Endothelial cell of umbilical vein (primary cell): Measurements from ENCODE around the gene CENPS. TPM values are rescaled to one million over a fixed set of nuclear protein-coding genes. Genes with fewer than 3 reads are reported as not detected.

Experiments
- BruUV-seq: library from RNA; stranded (reverse); fragments of 400-500 nt; replicated peaks from 2 replicates; lab custom pipeline; 2021; lab: Mats Ljungman, UMichigan
- CTCF ChIA-PET: fragments of 300-600, 350-600 bp; sonication (Branson Sonifier 250); formaldehyde crosslinking; loops from one replicate; lab custom pipeline; 2021; ENCODE audit warnings: antibody characterized with exemption, inconsistent platforms; lab: Charles Lee
- POLR2A ChIA-PET: fragments of 300-600, 350-600 bp; sonication (Branson Sonifier 250); formaldehyde crosslinking; loops from one replicate; lab custom pipeline; 2021; ENCODE audit warnings: antibody characterized with exemption, inconsistent platforms; lab: Charles Lee
- DNase-seq: peaks from one replicate; pipeline ENCODE4 v3.0.0-alpha.2; 2011; ENCODE audit warnings: low read depth, low spot score
- FAIRE-seq: peaks from 2 replicates; lab custom pipeline; 2011; peaks lifted over from hg19 to GRCh38; lab: Jason Lieb, UNC
- H2AFZ ChIP-seq: 2 replicates; pipeline ENCODE4 v1.6.0; 2012; ENCODE audit warnings: low read depth, low read length, control low read depth, inconsistent platforms
- H3K27ac ChIP-seq: 2 replicates; pipeline ENCODE4 v1.5.1; 2011; ENCODE audit warnings: low read depth, mild to moderate bottlenecking, control low read depth, low read length, moderate library complexity; ENCODE audit not compliant: insufficient read depth
- H3K27me3 ChIP-seq, 2 experiments: 2 replicates each; pipeline versions ENCODE4 v1.6.0 to v1.6.1; 2011; ENCODE audit warnings: low read length in 2 of 2, mixed read lengths in 1 of 2; ENCODE audit not compliant: control insufficient read depth in 2 of 2, insufficient read depth in 2 of 2
- H3K36me3 ChIP-seq, 2 experiments: 2 replicates in 1 of 2; 3 replicates in 1 of 2; pipeline ENCODE4 v1.5.1; 2011; ENCODE audit warnings: low read length in 2 of 2, mild to moderate bottlenecking in 1 of 2, moderate library complexity in 1 of 2; ENCODE audit not compliant: control insufficient read depth in 2 of 2, insufficient read depth in 2 of 2; ENCODE audit errors: extremely low read depth in 1 of 2
- H3K4me1 ChIP-seq: 3 replicates; pipeline ENCODE4 v1.5.1; 2011; ENCODE audit warnings: mild to moderate bottlenecking, low read length; ENCODE audit not compliant: control insufficient read depth, insufficient read depth; ENCODE audit errors: extremely low read depth
- H3K4me2 ChIP-seq: 2 replicates; pipeline ENCODE4 v1.6.1; 2011; ENCODE audit warnings: low read length, control low read depth, mixed read lengths; ENCODE audit not compliant: insufficient read depth
- H3K4me3 ChIP-seq, 3 experiments: fragments of 200-600 bp in 1 of 3; sonication (generic), shearing (Covaris generic) in 1 of 3; replicated peaks in 1 of 3; 2 replicates each; pipeline ENCODE4 v1.5.1; 2011 to 2016; ENCODE audit warnings: control low read depth in 3 of 3, low read length in 3 of 3, mild to moderate bottlenecking in 2 of 3, inconsistent platforms in 1 of 3, low read depth in 1 of 3, moderate library complexity in 1 of 3; ENCODE audit not compliant: insufficient read depth in 1 of 3
- H3K79me2 ChIP-seq: 2 replicates; pipeline ENCODE4 v1.6.0; 2012; ENCODE audit warnings: low read length, inconsistent platforms; ENCODE audit not compliant: control insufficient read depth, insufficient read depth
- H3K9ac ChIP-seq: replicated peaks from 2 replicates; pipeline ENCODE3; 2011; ENCODE audit warnings: low read length, control low read depth; ENCODE audit not compliant: insufficient read depth; ENCODE audit errors: extremely low read depth
- H3K9me1 ChIP-seq: replicated peaks from 3 replicates; pipeline ENCODE4 v1.6.0; 2011; ENCODE audit warnings: mild to moderate bottlenecking, low read length; ENCODE audit not compliant: control insufficient read depth, insufficient read depth; ENCODE audit errors: extremely low read depth
- H3K9me3 ChIP-seq: replicated peaks from 2 replicates; pipeline ENCODE4 v1.5.1; 2012; ENCODE audit warnings: low read length, inconsistent platforms; ENCODE audit not compliant: control insufficient read depth, insufficient read depth
- H4K20me1 ChIP-seq: replicated peaks from 2 replicates; pipeline ENCODE3; 2011; ENCODE audit warnings: mild to moderate bottlenecking, low read length; ENCODE audit not compliant: control insufficient read depth, insufficient read depth; ENCODE audit errors: extremely low read depth
- CTCF ChIP-seq, 2 donors: IDR thresholded peaks; 1 replicate in 1 of 2; 2 replicates in 1 of 2; pipeline ENCODE4 v1.5.1; 2011; ENCODE audit warnings: low read length in 2 of 2, mild to moderate bottlenecking in 2 of 2, moderate library complexity in 2 of 2, control low read depth in 1 of 2, inconsistent platforms in 1 of 2, low read depth in 1 of 2; ENCODE audit not compliant: insufficient read depth in 1 of 2; ENCODE audit errors: extremely low read depth in 1 of 2
- EZH2 ChIP-seq: IDR thresholded peaks from 2 replicates; pipeline ENCODE4 v1.6.1; 2012; ENCODE audit warnings: borderline replicate concordance, low read depth, mild to moderate bottlenecking, moderate library complexity, low read length, inconsistent platforms; ENCODE audit not compliant: severe bottlenecking
- FOS ChIP-seq: IDR thresholded peaks from 2 replicates; pipeline ENCODE4 v1.6.1; 2011; ENCODE audit warnings: mild to moderate bottlenecking, low read length, moderate library complexity, borderline replicate concordance; ENCODE audit not compliant: insufficient read depth
- GATA2 ChIP-seq: IDR thresholded peaks from 2 replicates; pipeline ENCODE4 v1.7.0; 2011; ENCODE audit warnings: low read depth, mild to moderate bottlenecking, moderate library complexity, mixed read lengths, low read length; ENCODE audit not compliant: insufficient read length, insufficient read depth
- JUN ChIP-seq: IDR thresholded peaks from 2 replicates; pipeline ENCODE4 v1.6.1; 2011; ENCODE audit warnings: borderline replicate concordance, low read depth; ENCODE audit not compliant: insufficient read length, insufficient read depth
- MAX ChIP-seq: IDR thresholded peaks from 2 replicates; pipeline ENCODE4 v1.6.1; 2011; ENCODE audit not compliant: insufficient read depth, insufficient read length
- MYC ChIP-seq: IDR thresholded peaks from one replicate; pipeline ENCODE4 v1.6.1; 2011; ENCODE audit warnings: mild to moderate bottlenecking, low read depth, low read length
- POLR2A ChIP-seq: IDR thresholded peaks from 2 replicates; pipeline ENCODE4 v1.6.1; 2012; ENCODE audit warnings: low read depth, mild to moderate bottlenecking, control low read depth, low read length
- POLR2AphosphoS5 ChIP-seq: IDR thresholded peaks from 2 replicates; pipeline ENCODE4 v1.6.1; 2012; ENCODE audit warnings: low read depth, mild to moderate bottlenecking, control low read depth, low read length, moderate library complexity; ENCODE audit not compliant: insufficient read depth
- dilution Hi-C: fragments of 300-500 bp; cut with MboI; formaldehyde crosslinking; loops from one replicate; pipeline ENCODE4 v1.15.0; 2019; ENCODE audit warnings: low sequenced_read_pairs; ENCODE audit not compliant: extremely low pct_ligation_motif_present
- intact Hi-C: fragments of 100-400 bp; cut with micrococcal nuclease; formaldehyde crosslinking; loops from one replicate; pipeline ENCODE4 v1.10.0; 2022
- polyA plus RNA-seq, 4 experiments: library from polyadenylated mRNA; depleted of rRNA in 3 of 4; stranded (reverse) in 3 of 4; unstranded in 1 of 4; fragments of >200 nt; gene quantifications; 2 replicates each; pipeline versions ENCODE4 v1.2.1 to v1.2.3, GENCODE V29; 2011 to 2012; ENCODE audit warnings: missing spikeins in 1 of 4
- total RNA-seq: library from RNA; stranded (reverse); gene quantifications from 2 replicates; pipeline ENCODE4 v1.2.3, GENCODE V29; 2021

Gene CENPS
- total and polyA plus RNA-seq, 2 donors (not counting 3 experiments of a cell fraction or from before 2014, with no cell fraction given): 10.2 to 16.2 TPM

DNA sequence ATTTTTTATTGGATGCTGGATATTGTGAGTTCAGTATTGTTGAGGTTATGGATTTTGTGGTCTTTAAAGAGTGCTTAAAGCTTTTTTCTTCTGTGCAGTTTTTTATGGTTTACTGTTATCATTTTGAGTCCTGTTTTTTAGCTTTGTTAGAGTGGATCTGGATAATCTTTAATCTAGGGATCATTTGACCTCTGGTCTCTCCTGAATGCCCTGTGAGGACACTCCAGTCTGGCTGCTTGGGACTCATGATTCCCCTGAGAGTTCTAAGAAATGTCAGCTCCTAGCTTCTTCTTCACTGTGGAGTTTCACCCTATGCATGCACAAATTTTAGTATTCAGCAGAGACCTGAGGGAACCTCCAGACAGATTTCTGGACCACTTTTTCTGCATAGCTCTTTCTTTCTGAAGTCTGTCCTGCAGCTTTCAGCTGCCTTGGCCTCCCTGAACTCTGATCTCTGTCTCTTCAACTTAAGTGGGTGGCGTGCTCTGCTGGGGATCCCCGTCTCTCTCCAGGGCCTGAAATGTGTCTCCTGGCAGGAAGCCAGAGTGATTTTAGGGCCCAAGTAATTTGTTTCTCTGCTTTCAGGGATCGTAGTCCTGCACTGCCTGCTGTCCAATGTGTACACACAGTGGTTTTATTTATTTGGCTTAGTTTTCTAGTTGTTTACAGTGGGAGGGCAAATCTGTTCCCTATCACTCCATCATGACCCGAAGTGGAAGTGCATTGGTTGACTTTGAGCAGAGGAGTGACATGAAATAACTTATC is 59.2 kb downstream of the CENPS start:
- intact Hi-C loops: no loop called here
- CTCF ChIA-PET: no interaction called here

DNA sequence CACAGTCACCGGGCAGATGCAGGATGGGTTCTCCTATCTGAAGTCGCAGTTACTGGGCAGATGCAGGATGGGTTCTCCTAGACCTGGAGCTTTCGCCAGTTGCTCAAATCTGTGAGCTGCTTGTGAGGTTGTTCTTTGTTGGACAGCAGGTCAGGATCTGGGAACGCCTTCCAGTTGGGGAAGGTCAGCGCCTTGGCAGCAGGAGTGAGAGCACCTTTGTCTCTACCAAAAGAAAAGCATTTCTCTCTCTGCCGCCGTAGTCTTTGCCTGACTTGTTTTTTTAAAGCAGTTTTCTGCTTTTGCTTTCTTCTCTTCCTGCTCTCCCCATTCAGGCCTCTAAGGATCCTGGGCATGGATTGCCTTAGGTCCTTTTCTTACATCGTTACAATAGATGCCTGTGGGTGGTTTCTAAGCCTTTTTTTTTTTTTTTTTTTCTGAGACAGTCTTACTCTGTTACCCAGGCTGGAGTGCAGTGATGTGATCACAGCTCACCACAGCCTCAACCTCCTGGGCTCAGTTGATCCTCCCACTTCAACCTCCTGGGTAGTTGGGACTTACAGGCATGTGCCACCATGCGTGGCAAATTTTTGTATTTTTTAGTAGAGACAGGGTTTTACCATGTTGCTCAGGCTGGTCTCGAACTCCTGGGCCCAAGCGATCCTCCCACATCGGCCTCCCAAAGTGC is 60.2 kb downstream of the CENPS start:
- intact Hi-C loops: no loop called here
- no peak overlapping the region for H3K4me2 ChIP-seq
- H4K20me1 ChIP-seq: no peaks in the 10 kb centered on the region
- H3K4me3 ChIP-seq: no peak overlapping the region
- CTCF ChIA-PET: interaction anchor here (2.0 kb wide), 1 partner anchor 60 kb away, joined by 6 read pairs; the partner anchor contains the start of gene CENPS
- FAIRE-seq: no peak
- no peak overlapping the region for H3K27ac ChIP-seq
- peaks cover 20% of the 10 kb centered on the region for H3K79me2 ChIP-seq
- no peak overlapping the region for H2AFZ ChIP-seq
- POLR2A ChIA-PET: no interaction called here
- no peak for DNase-seq
- no peak for TF ChIP-seq CTCF (IDR thresholded peaks at IDR 0.05; ENCODE audit: extremely low read depth in 1 of 2, insufficient read depth in 1 of 2, low read depth in 1 of 2, low read length in 2 of 2)
- no peak for TF ChIP-seq FOS
- no peak for TF ChIP-seq POLR2A
- TF ChIP-seq EZH2: no peak
- no peak for TF ChIP-seq GATA2
- TF ChIP-seq POLR2AphosphoS5: no peak
- TF ChIP-seq MAX: no peak
- no peak for TF ChIP-seq JUN
- no peak for TF ChIP-seq MYC
- no peaks in the 10 kb centered on the region for H3K9me3 ChIP-seq
- no peaks in the 10 kb centered on the region for H3K9me1 ChIP-seq
- no peak overlapping the region for H3K9ac ChIP-seq
- peaks cover 5% of the 10 kb centered on the region for H3K4me1 ChIP-seq
- no peaks in the 10 kb centered on the region for H3K27me3 ChIP-seq
- dilution Hi-C loops: no loop called here
- H3K36me3 ChIP-seq: no peaks in the 10 kb centered on the region
- BruUV-seq: no TSS peak

More for the DNA sequence above, 59.2 kb downstream of the CENPS start:
- no peak for DNase-seq
- Histone ChIP-seq H3K27me3 (no peaks in the 10 kb centered on the region), H3K9ac (no peak overlapping the region), H3K9me3 (no peaks in the 10 kb centered on the region), H2AFZ (no peak overlapping the region), H3K36me3 (no peaks in the 10 kb centered on the region), H3K4me2 (no peak overlapping the region), H3K4me3 (no peak overlapping the region), H3K27ac (no peak overlapping the region), H3K79me2 (peaks cover 27% of the 10 kb centered on the region), H3K9me1 (no peaks in the 10 kb centered on the region), H4K20me1 (no peaks in the 10 kb centered on the region), H3K4me1 (no peaks in the 10 kb centered on the region)
- TF ChIP-seq POLR2A (no peak), EZH2 (no peak)
- FAIRE-seq: no peak
- dilution Hi-C loops: no loop called here
- no TSS peak for BruUV-seq
- POLR2A ChIA-PET: no interaction called here
